GM12878 (cell line): ENCODE results near the gene TMEM175. TPM values are rescaled to one million over a fixed set of nuclear protein-coding genes. Genes with fewer than 3 reads are reported as not detected.

Source experiments
- ATAC-seq: fragments of 200-7000 bp; cut with Tn5 transposase; 3 replicates; pipeline ENCODE4 v1.9.1; 2020; ENCODE audit warnings: mild to moderate bottlenecking, moderate library complexity
- BruUV-seq: library from RNA; stranded (reverse); fragments of 400-500 nt; replicated peaks from 2 replicates; lab custom pipeline; 2021; lab: Mats Ljungman, UMichigan
- CTCF ChIA-PET: fragments of 300-600 bp; sonication (Branson Sonifier 250); formaldehyde crosslinking; extraction: SDS; loops from one replicate; lab custom pipeline; 2021; ENCODE audit warnings: inconsistent platforms; lab: Yijun Ruan, JAX
- POLR2A ChIA-PET: fragments of 350-600 bp; formaldehyde crosslinking; extraction: SDS; loops from one replicate; lab custom pipeline; 2021; ENCODE audit warnings: inconsistent platforms; lab: Charles Lee
- RAD21 ChIA-PET: fragments of 300-600 bp; sonication (Branson Sonifier 250); formaldehyde crosslinking; loops from one replicate; lab custom pipeline; 2023; ENCODE audit warnings: antibody characterized with exemption; ENCODE audit not compliant: unreplicated experiment; lab: Charles Lee
- SMC1A ChIA-PET: fragments of 300-600 bp; sonication (Branson Sonifier 250); formaldehyde crosslinking; loops from one replicate; lab custom pipeline; 2023; ENCODE audit not compliant: unreplicated experiment, uncharacterized antibody; lab: Charles Lee
- DNase-seq: peaks from one replicate; pipeline ENCODE4 v3.0.0-alpha.2; 2011; ENCODE audit warnings: low read depth, low spot score
- FAIRE-seq: peaks from 3 replicates; lab custom pipeline; 2011; peaks lifted over from hg19 to GRCh38; lab: Jason Lieb, UNC
- H2AFZ ChIP-seq: 2 replicates; pipeline ENCODE4 v1.6.0; 2011; ENCODE audit warnings: low read depth, low read length, control low read depth; ENCODE audit not compliant: control insufficient read depth
- H3K27ac ChIP-seq: 2 replicates; pipeline ENCODE4 v1.5.1; 2011; ENCODE audit warnings: control low read depth; ENCODE audit not compliant: control insufficient read depth, insufficient read depth
- H3K27me3 ChIP-seq, 2 experiments: replicated peaks in 1 of 2; 2 replicates each; pipeline versions ENCODE4 v1.6.0 to v1.6.1; 2011; ENCODE audit warnings: low read length in 1 of 2; ENCODE audit not compliant: control insufficient read depth in 2 of 2, insufficient read depth in 2 of 2
- H3K36me3 ChIP-seq, 2 experiments: 2 replicates each; pipeline ENCODE4 v1.5.1; 2011; ENCODE audit warnings: low read length in 1 of 2; ENCODE audit not compliant: control insufficient read depth in 2 of 2, insufficient read depth in 2 of 2
- H3K4me1 ChIP-seq: 2 replicates; pipeline ENCODE4 v1.6.1; 2011; ENCODE audit warnings: mild to moderate bottlenecking, low read length, moderate library complexity, mixed read lengths; ENCODE audit not compliant: control insufficient read depth, insufficient read depth
- H3K4me2 ChIP-seq: 2 replicates; pipeline ENCODE4 v1.6.0; 2011; ENCODE audit warnings: control low read depth; ENCODE audit not compliant: control insufficient read depth, insufficient read depth
- H3K4me3 ChIP-seq: fragments of 200-600 bp; sonication (generic); 2 replicates; pipeline ENCODE4 v1.5.1; 2016
- H3K79me2 ChIP-seq: 2 replicates; pipeline ENCODE4 v1.6.0; 2011; ENCODE audit warnings: low read length; ENCODE audit not compliant: control insufficient read depth, insufficient read depth
- H3K9ac ChIP-seq: 2 replicates; pipeline ENCODE4 v1.8.0; 2011; ENCODE audit warnings: low read length, control low read depth, mixed read lengths; ENCODE audit not compliant: control insufficient read depth, insufficient read depth
- H3K9me3 ChIP-seq: replicated peaks from 3 replicates; pipeline ENCODE4 v1.5.1; 2011; ENCODE audit warnings: mild to moderate bottlenecking, low read length; ENCODE audit not compliant: control insufficient read depth, insufficient read depth
- H4K20me1 ChIP-seq: 2 replicates; pipeline ENCODE4 v1.6.0; 2011; ENCODE audit not compliant: control insufficient read depth, insufficient read depth
- POLR2A ChIP-seq: IDR thresholded peaks from 2 replicates; pipeline ENCODE4 v1.6.1; 2011; ENCODE audit warnings: low read depth, mild to moderate bottlenecking, low read length
- POLR2AphosphoS2 ChIP-seq: IDR thresholded peaks from 2 replicates; pipeline ENCODE4 v1.6.1; 2011; ENCODE audit warnings: low read depth, mild to moderate bottlenecking, low read length, improper control_type of control experiment, moderate library complexity
- POLR2AphosphoS5 ChIP-seq: IDR thresholded peaks from 2 replicates; pipeline ENCODE4 v1.6.1; 2011; ENCODE audit warnings: mild to moderate bottlenecking, low read length, inconsistent platforms
- WGBS: methylation state at CpG from one replicate; pipeline ENCODE4 v1.1.6; 2016; ENCODE audit warnings: low lambda C conversion rate; ENCODE audit not compliant: insufficient replicate concordance, insufficient coverage; ENCODE audit errors: missing lambda C conversion rate; 5-methylcytosine and 5-hydroxymethylcytosine counted together
- in situ Hi-C: fragments of 300-500 bp; cut with MboI; formaldehyde crosslinking; loops from 9 replicates; pipeline ENCODE4 v1.14.3; 2018; ENCODE audit warnings: mixed read lengths
- intact Hi-C: fragments of 100-400 bp; cut with micrococcal nuclease; formaldehyde crosslinking; loops from one replicate; pipeline ENCODE4 v1.14.2; 2022; ENCODE audit not compliant: unreplicated experiment
- polyA plus RNA-seq, 11 experiments: library from polyadenylated mRNA; depleted of rRNA in 4 of 11; unstranded in 6 of 11; stranded (reverse) in 5 of 11; fragments of >200 nt; fragmentation: Nextera tagmentation in 4 of 11; fragmentation: Illumina TruSeq in 1 of 11; extraction: Ambion mirVana in 4 of 11; extraction: Trizol in 1 of 11; gene quantifications; 1 replicate in 1 of 11; 2 replicates in 10 of 11; pipeline versions ENCODE4 v1.2.1 to v1.2.3, GENCODE V29; 2011 to 2016; ENCODE audit warnings: inconsistent platforms in 2 of 11, missing spikeins in 2 of 11, low read depth in 1 of 11
- total RNA-seq, 4 experiments: library from RNA; depleted of rRNA in 3 of 4; stranded (reverse); fragments of >200 nt in 3 of 4; fragmentation: Illumina TruSeq in 1 of 4; extraction: Trizol in 1 of 4; gene quantifications; 2 replicates each; pipeline versions ENCODE4 v1.2.1 to v1.2.3, GENCODE V29; 2013 to 2021
- TF ChIP-seq, protein P1 (sequence below): IDR thresholded peaks from 2 replicates; pipeline ENCODE4 v1.6.1; 2012; ENCODE audit warnings: improper control_type of control experiment, low read depth, low read length; ENCODE audit not compliant: insufficient replicate concordance

The TMEM175 gene
- total and polyA plus RNA-seq, 10 of the 15 experiments (the other 5 are each of a cell fraction or from before 2014, with no cell fraction given), result 0.11 to 39.5 (median 22.3) TPM

DNA sequence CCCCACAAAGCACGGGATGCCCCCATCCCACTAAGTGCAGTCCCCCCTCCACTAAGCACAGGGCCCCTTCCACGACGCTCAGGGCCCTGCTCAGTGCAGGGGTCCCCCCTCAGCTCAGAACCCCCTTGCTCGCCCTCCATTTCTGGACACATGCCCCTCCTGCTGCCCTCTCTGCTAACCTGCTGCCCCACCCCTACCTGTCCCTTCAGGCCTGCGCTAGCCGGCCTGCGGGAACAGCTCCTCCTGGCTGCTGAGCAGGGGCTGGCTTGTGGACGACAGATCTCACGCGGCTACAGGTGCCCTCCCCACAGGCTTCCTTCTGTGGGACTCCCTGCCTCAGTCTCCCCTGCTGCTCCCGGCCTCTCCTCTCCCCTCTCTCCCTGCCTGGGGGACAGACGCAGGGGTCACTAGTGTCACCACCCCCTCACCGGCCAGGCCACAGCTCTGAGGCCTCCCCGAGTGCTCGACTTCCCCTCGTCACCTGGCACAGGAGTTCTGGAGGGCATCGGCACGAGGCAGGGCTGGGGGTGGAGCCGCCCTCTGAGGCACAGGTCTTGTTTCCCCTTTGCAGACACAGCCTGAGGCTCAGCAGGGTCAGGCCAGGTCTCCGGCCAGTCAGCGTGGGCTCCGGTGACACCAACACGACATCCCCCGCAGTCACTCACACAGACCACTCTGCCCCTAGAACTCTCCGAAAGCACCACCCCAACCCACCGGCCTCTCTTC, 21.7 kb upstream of the TMEM175 start:
- intact Hi-C loops, result no loop called here
- H2AFZ ChIP-seq, result no peak overlapping the region
- SMC1A ChIA-PET, result interaction anchor here (1.1 kb wide), 1 partner anchor 19 kb away, joined by 4 read pairs; no protein-coding TSS in a partner anchor
- no TSS peak for BruUV-seq
- 97% methylated on average over 26 of the region's 26 CpGs for WGBS
- H3K4me2 ChIP-seq, result no peak overlapping the region
- FAIRE-seq, result no peak
- no peaks in the 10 kb centered on the region; the same call in 2 of the 3 replicates for H3K9me3 ChIP-seq
- TF ChIP-seq POLR2AphosphoS2 (no peak), POLR2A (peak; percentile 34; the same call in 1 of the 2 replicates), POLR2AphosphoS5 (peak; percentile 27; the same call in 1 of the 2 replicates)
- TF ChIP-seq, protein P1, sequence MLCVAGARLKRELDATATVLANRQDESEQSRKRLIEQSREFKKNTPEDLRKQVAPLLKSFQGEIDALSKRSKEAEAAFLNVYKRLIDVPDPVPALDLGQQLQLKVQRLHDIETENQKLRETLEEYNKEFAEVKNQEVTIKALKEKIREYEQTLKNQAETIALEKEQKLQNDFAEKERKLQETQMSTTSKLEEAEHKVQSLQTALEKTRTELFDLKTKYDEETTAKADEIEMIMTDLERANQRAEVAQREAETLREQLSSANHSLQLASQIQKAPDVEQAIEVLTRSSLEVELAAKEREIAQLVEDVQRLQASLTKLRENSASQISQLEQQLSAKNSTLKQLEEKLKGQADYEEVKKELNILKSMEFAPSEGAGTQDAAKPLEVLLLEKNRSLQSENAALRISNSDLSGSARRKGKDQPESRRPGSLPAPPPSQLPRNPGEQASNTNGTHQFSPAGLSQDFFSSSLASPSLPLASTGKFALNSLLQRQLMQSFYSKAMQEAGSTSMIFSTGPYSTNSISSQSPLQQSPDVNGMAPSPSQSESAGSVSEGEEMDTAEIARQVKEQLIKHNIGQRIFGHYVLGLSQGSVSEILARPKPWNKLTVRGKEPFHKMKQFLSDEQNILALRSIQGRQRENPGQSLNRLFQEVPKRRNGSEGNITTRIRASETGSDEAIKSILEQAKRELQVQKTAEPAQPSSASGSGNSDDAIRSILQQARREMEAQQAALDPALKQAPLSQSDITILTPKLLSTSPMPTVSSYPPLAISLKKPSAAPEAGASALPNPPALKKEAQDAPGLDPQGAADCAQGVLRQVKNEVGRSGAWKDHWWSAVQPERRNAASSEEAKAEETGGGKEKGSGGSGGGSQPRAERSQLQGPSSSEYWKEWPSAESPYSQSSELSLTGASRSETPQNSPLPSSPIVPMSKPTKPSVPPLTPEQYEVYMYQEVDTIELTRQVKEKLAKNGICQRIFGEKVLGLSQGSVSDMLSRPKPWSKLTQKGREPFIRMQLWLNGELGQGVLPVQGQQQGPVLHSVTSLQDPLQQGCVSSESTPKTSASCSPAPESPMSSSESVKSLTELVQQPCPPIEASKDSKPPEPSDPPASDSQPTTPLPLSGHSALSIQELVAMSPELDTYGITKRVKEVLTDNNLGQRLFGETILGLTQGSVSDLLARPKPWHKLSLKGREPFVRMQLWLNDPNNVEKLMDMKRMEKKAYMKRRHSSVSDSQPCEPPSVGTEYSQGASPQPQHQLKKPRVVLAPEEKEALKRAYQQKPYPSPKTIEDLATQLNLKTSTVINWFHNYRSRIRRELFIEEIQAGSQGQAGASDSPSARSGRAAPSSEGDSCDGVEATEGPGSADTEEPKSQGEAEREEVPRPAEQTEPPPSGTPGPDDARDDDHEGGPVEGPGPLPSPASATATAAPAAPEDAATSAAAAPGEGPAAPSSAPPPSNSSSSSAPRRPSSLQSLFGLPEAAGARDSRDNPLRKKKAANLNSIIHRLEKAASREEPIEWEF, result no peak
- H4K20me1 ChIP-seq, result no peaks in the 10 kb centered on the region
- H3K27ac ChIP-seq, result no peak overlapping the region
- CTCF ChIA-PET, result no interaction called here
- H3K4me1 ChIP-seq, result peaks cover 6% of the 10 kb centered on the region; the same call in 1 of the 2 replicates
- H3K36me3 ChIP-seq, result peaks cover 16 to 42% of the 10 kb centered on the region in 2 experiments
- peaks cover 11% of the 10 kb centered on the region for H3K79me2 ChIP-seq
- in situ Hi-C loops, result no loop called here
- POLR2A ChIA-PET, result no interaction called here
- no peaks in the 10 kb centered on the region for H3K27me3 ChIP-seq
- ATAC-seq, result no peak
- no peak overlapping the region for H3K4me3 ChIP-seq
- no peak overlapping the region for H3K9ac ChIP-seq
- no peak for DNase-seq
- RAD21 ChIA-PET, result no interaction called here
